ENCODE measurements around the gene HSPB2. TPM values are rescaled to one million over a fixed set of nuclear protein-coding genes. Genes with fewer than 3 reads are reported as not detected.

The HSPB2 gene
- total and polyA plus RNA-seq, 2 of the 8 experiments (the other 6 are each of a cell fraction or from before 2014, with no cell fraction given), result 0.32 to 0.86 TPM

DNA sequence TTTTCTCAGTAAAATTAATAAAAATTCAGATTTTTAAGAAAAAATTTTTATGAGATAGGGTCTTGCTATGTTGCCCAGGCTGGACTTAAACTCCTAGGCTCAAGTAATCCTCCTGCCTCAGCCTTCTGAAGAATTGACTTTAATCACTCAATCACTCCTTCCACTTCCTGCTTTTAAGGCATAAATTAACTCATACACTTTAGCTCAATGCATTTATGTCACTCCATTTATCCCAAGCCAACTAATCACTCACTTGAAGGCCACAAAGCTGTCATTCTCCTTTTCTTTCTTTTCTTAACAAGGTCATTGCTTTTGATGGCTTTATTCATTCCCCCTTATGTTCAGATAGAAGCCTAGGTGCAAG, 42.0 kb upstream of the HSPB2 start:
- Histone ChIP-seq H3K4me2 (ENCODE audit: insufficient read depth in 1 of 2, low read depth in 2 of 2, low read length in 2 of 2) (peak overlapping the region; percentile 46 to 88), H3K9ac (replicated peaks in 1 of 4; ENCODE audit: extremely low read depth in 1 of 4, low read depth in 3 of 4, low read length in 3 of 4) (peak overlapping the region in 1 of 4 experiments; percentile 66; a peak in 2 of 7 replicates), H3K56ac (replicated peaks; ENCODE audit: insufficient read length, low read depth, low read length) (no peak overlapping the region), H3K18ac (ENCODE audit: extremely low read depth, low read length) (no peak overlapping the region), H4K5ac (ENCODE audit: insufficient read length, low read depth, low read length) (no peak overlapping the region), H3K23me2 (ENCODE audit: low read depth, low read length) (peaks cover 2% of the 10 kb centered on the region), H3K14ac (ENCODE audit: insufficient read length) (no peak overlapping the region), H2BK15ac (ENCODE audit: low read length) (no peak overlapping the region), H4K8ac (ENCODE audit: extremely low read depth, insufficient read depth, low read length) (no peak overlapping the region), H3K79me1 (ENCODE audit: low read depth, low read length) (no peaks in the 10 kb centered on the region), H3K4ac (replicated peaks; ENCODE audit: insufficient read length, low read depth, low read length) (no peak overlapping the region), H2BK20ac (ENCODE audit: low read length) (no peak overlapping the region), H3K36me3 (ENCODE audit: control insufficient read depth in 2 of 4, insufficient read depth in 4 of 4, low read length in 3 of 4) (peaks cover 0 to 10% (median 0%) of the 10 kb centered on the region in 4 experiments; a peak in 1 of 8 replicates), H3K9me3 (ENCODE audit: insufficient read depth in 2 of 2, low read depth in 1 of 2, low read length in 1 of 2) (no peaks in the 10 kb centered on the region), H2AFZ (ENCODE audit: low read length) (0 out of 2 replicates have a peak overlapping the region, but pooled peaks have one; percentile 92), H2BK5ac (ENCODE audit: low read depth, low read length) (no peak overlapping the region), H3K4me1 (replicated peaks in 1 of 4; ENCODE audit: control insufficient read depth in 3 of 4, insufficient read depth in 4 of 4, low read length in 3 of 4) (no peaks in the 10 kb centered on the region; a peak in 1 of 7 replicates), H3K27me3 (replicated peaks in 1 of 4; ENCODE audit: control insufficient read depth in 3 of 4, extremely low read depth in 1 of 4, insufficient read depth in 3 of 4, low read length in 3 of 4) (no peaks in the 10 kb centered on the region; a peak in 1 of 7 replicates), H3K23ac (ENCODE audit: insufficient read length) (no peak overlapping the region), H3K79me2 (ENCODE audit: control insufficient read depth in 1 of 2, insufficient read depth in 2 of 2, low read length in 2 of 2) (no peaks in the 10 kb centered on the region), H2AK5ac (ENCODE audit: low read depth, low read length) (no peak overlapping the region), H2BK12ac (ENCODE audit: low read depth, low read length) (no peak overlapping the region), H3K27ac (ENCODE audit: low read depth, low read length) (no peak overlapping the region), H4K20me1 (replicated peaks in 1 of 2; ENCODE audit: control insufficient read depth in 1 of 2, insufficient read depth in 2 of 2, low read length in 2 of 2) (no peaks in the 10 kb centered on the region), H3K4me3 (ENCODE audit: extremely low read depth in 1 of 4, insufficient read depth in 2 of 4, low read depth in 3 of 4, low read length in 4 of 4) (peak overlapping the region; percentile 69 to 88 (median 84)), H2BK120ac (replicated peaks; ENCODE audit: low read depth, low read length) (no peak overlapping the region), H4K91ac (replicated peaks; ENCODE audit: insufficient read length, low read length) (no peak overlapping the region)
- DNase-seq (ENCODE audit: low read depth in 1 of 2, low spot score in 2 of 2), result no peak
- no peak for FAIRE-seq
- ChIA-PET POLR2A (ENCODE audit: partially characterized antibody) (interaction anchor here (0.6 to 2.2 kb wide), 8 partner anchors 9 to 216 kb away, joined by 3 to 7 read pairs (median 4); partner anchors contain the start of genes CFAP68, DIXDC1, FDXACB1 and SDHD), CTCF (ENCODE audit: partially characterized antibody) (interaction anchor here (0.5 to 3.0 kb wide), 15 partner anchors 8 to 266 kb away, joined by 3 to 32 read pairs (median 5); no protein-coding TSS in a partner anchor)
- TF ChIP-seq POU5F1 (IDR thresholded peaks at IDR 0.05; ENCODE audit: low read depth, low read length) (no peak), EGR1 (IDR thresholded peaks at IDR 0.05; ENCODE audit: borderline replicate concordance, low read depth, low read length) (no peak), RBBP5 (IDR thresholded peaks at IDR 0.05; ENCODE audit: borderline replicate concordance, low read depth, low read length) (no peak), GABPA (IDR thresholded peaks at IDR 0.05; ENCODE audit: borderline replicate concordance, insufficient read depth, low read length) (no peak), RXRA (IDR thresholded peaks at IDR 0.05; ENCODE audit: insufficient read depth, low read depth, low read length) (no peak)
- TF ChIP-seq, protein P1, sequence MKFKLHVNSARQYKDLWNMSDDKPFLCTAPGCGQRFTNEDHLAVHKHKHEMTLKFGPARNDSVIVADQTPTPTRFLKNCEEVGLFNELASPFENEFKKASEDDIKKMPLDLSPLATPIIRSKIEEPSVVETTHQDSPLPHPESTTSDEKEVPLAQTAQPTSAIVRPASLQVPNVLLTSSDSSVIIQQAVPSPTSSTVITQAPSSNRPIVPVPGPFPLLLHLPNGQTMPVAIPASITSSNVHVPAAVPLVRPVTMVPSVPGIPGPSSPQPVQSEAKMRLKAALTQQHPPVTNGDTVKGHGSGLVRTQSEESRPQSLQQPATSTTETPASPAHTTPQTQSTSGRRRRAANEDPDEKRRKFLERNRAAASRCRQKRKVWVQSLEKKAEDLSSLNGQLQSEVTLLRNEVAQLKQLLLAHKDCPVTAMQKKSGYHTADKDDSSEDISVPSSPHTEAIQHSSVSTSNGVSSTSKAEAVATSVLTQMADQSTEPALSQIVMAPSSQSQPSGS (IDR thresholded peaks at IDR 0.05; ENCODE audit: low read length), result no peak
